Heart left ventricle (tissue), 16 donors: ENCODE measurements around the gene FAT2. TPM values are rescaled to one million over a fixed set of nuclear protein-coding genes. Genes with fewer than 3 reads are reported as not detected.

Experiments
- ATAC-seq, 4 donors: fragments of 200-7000 bp; cut with Tn5 transposase; one replicate each; pipeline ENCODE4 v1.9.1; 2020 to 2022; ENCODE audit warnings: moderate library complexity in 4 of 4, mild to moderate bottlenecking in 3 of 4, moderate number of reproducible peaks in 1 of 4
- DNase-seq, 5 donors: peaks; one replicate each; pipeline ENCODE4 v3.0.0-alpha.2; 2020
- H3K27ac ChIP-seq, 12 donors: fragments of 200-600 bp; sonication (generic) in 4 of 12; one replicate each; pipeline versions ENCODE4 v1.5.0 to v1.8.0; 2016 to 2022; ENCODE audit warnings: mild to moderate bottlenecking in 2 of 12
- H3K27me3 ChIP-seq, 9 donors: fragments of 200-600 bp; sonication (generic) in 2 of 9; one replicate each; pipeline versions ENCODE4 v1.5.1 to v1.8.0; 2016 to 2022; ENCODE audit warnings: mild to moderate bottlenecking in 3 of 9
- H3K36me3 ChIP-seq, 9 donors: fragments of 200-600 bp; sonication (generic) in 2 of 9; one replicate each; pipeline versions ENCODE4 v1.5.0 to v1.8.0; 2018 to 2022; ENCODE audit warnings: mild to moderate bottlenecking in 2 of 9
- H3K4me1 ChIP-seq, 12 donors: fragments of 200-600 bp; sonication (generic) in 4 of 12; one replicate each; pipeline versions ENCODE4 v1.5.0 to v1.8.0; 2016 to 2022; ENCODE audit warnings: mild to moderate bottlenecking in 3 of 12
- H3K4me3 ChIP-seq, 12 donors: fragments of 200-600 bp; sonication (generic) in 4 of 12; one replicate each; pipeline versions ENCODE4 v1.5.0 to v1.8.0; 2017 to 2022; ENCODE audit warnings: mild to moderate bottlenecking in 9 of 12, moderate library complexity in 4 of 12
- H3K9me3 ChIP-seq, 12 donors: fragments of 200-600 bp; sonication (generic) in 4 of 12; one replicate each; pipeline versions ENCODE4 v1.5.0 to v1.8.0; 2016 to 2022; ENCODE audit warnings: mild to moderate bottlenecking in 1 of 12
- CTCF ChIP-seq, 12 donors: fragments of 200-600 bp; sonication (generic) in 4 of 12; IDR thresholded peaks; one replicate each; pipeline versions ENCODE4 v1.5.0 to v1.8.0; 2018 to 2022; ENCODE audit warnings: antibody characterized with exemption in 12 of 12, mild to moderate bottlenecking in 5 of 12
- POLR2A ChIP-seq, 2 donors: fragments of 450-650 bp; IDR thresholded peaks; one replicate each; pipeline ENCODE4 v1.6.1; 2017; ENCODE audit warnings: antibody characterized with exemption in 2 of 2, mild to moderate bottlenecking in 2 of 2, moderate library complexity in 2 of 2
- WGBS, 4 donors: extraction: QIAGEN DNeasy Blood & Tissue Kit in 2 of 4; methylation state at CpG; one replicate each; pipeline versions ENCODE4 v1.1.5 to v1.1.7; 2013 to 2018; 5-methylcytosine and 5-hydroxymethylcytosine counted together
- intact Hi-C, 10 donors: fragments of 100-400 bp; cut with DNase I; formaldehyde crosslinking; loops; one replicate each; pipeline versions ENCODE4 v1.11.1 to v1.14.2; 2022
- polyA plus RNA-seq, 2 donors: library from polyadenylated mRNA; stranded (reverse); fragments of 200-250 nt; gene quantifications; one replicate each; pipeline ENCODE4 v1.2.3, GENCODE V29; 2013
- total RNA-seq, 9 donors: library from RNA; depleted of rRNA in 2 of 9; stranded (reverse); fragments of >200 nt in 2 of 9; fragmentation: NEBNext Ultra II Directional in 3 of 9; extraction: Animal tissue kit (Norgen Biotek cat#: 25700) in 3 of 9; gene quantifications; one replicate each; pipeline versions ENCODE4 v1.1.0 to v1.2.4, GENCODE V29; 2016 to 2023
- donor health status: ischemic (EF 13 %, LVEDD 7.1; RV severe dilation, severe dysfunction).
- donor health status: healthy with polysubstance abuse.
- donor health status: DM: no; HTN: yes; CAD: no.
- donor health status: DM: no; HTN: no; CAD: no.
- donor health status: ischemic (EF 25% LVEDD 6.9; RV normal size, moderate dysfunction).
- donor health status: ischemic (EF 25% LVEDD 5.7; RV mildly dilated, moderate dysfunction).
- donor health status: healthy.
- donor health status: DM: yes; HTN: yes; CAD: no.
- donor health status: ischemic (EF 35%, LVEDD 5.7; RV mildly dilated, moderate dysfunction).
- donor health status: nonischemic (EF 11% LVEDD 7.7; RV severe dilation, severe dysfunction).
- donor health status: DM: yes; HTN: yes; CAD: no.
- donor health status: PGD.
- donor health status: ischemic (EF 29% LVEDD 5.4; RV normal size, mild dysfunction).
- donor health status: nonischemic (EF 23%, LVEDD 6.1; RV moderate dilation, normal function).

The FAT2 gene
- total and polyA plus RNA-seq, 11 donors = 0.01 to 0.18 (median 0.04) TPM; not detected in 3

- intact Hi-C loops = no loop called here
- Histone ChIP-seq H3K27me3 (peaks cover 0 to 5% (median 0%) of the 10 kb centered on the region in 9 donors), H3K36me3 (no peaks in the 10 kb centered on the region), H3K4me1 (peaks cover 0 to 8% (median 0%) of the 10 kb centered on the region in 12 donors), H3K4me3 (no peak overlapping the region), H3K27ac (no peak overlapping the region), H3K9me3 (no peaks in the 10 kb centered on the region)
- TF ChIP-seq POLR2A (IDR thresholded peaks at IDR 0.05) (no peak), CTCF (IDR thresholded peaks at IDR 0.05) (no peak)
- ATAC-seq = peak in 3 of 4 donors; percentile 62 to 69 (median 66)
- WGBS, 4 donors = 37 to 55% (median 49%) methylated on average over 8 of the region's 8 CpGs
- DNase-seq = peak in 1 of 5 donors; percentile 44
Measured at GRCh38 chr5:151569132-151570046, 21.7 kb downstream of the FAT2 start.

DNA sequence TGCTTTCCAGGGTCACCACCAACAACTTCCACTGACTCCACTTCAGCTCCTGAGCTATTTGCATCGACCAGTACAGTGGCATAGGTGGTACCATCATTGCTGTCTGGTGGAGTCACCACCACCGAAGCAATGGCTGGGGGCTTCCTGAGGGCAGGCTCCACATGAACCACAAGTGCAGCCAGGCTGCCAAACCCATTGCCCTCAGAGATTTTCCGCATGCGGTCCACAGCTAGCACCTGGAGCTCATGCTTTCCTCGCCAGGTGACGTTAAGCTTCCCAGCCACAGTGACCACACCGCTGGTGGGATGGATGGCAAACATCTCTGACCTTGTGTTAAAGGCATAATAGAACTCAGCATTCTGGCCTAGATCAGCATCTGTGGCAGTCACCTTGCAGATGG lies 23.1 kb downstream of the FAT2 start:
- Histone ChIP-seq H3K27me3 (no peaks in the 10 kb centered on the region), H3K9me3 (no peaks in the 10 kb centered on the region), H3K4me3 (no peak overlapping the region), H3K27ac (no peak overlapping the region), H3K36me3 (no peaks in the 10 kb centered on the region), H3K4me1 (peaks cover 0 to 8% (median 0%) of the 10 kb centered on the region in 12 donors)
- ATAC-seq (no peak), DNase-seq (no peak)
- WGBS, 4 donors = 78 to 91% (median 84%) methylated on average over 7 of the region's 7 CpGs
- TF ChIP-seq POLR2A (IDR thresholded peaks at IDR 0.05) = no peak
- TF ChIP-seq CTCF (IDR thresholded peaks at IDR 0.05) = no peak
- intact Hi-C loops = no loop called here

- no peak overlapping the region for H3K27ac ChIP-seq
- intact Hi-C loops = no loop called here
- no peak for TF ChIP-seq CTCF (IDR thresholded peaks at IDR 0.05)
- TF ChIP-seq POLR2A (IDR thresholded peaks at IDR 0.05) = no peak
- H3K27me3 ChIP-seq = no peaks in the 10 kb centered on the region
- WGBS, 4 donors = 89 to 93% (median 90%) methylated on average over 11 of the region's 11 CpGs
- no peaks in the 10 kb centered on the region for H3K36me3 ChIP-seq
- no peak for DNase-seq
- peaks cover 0 to 8% (median 0%) of the 10 kb centered on the region in 12 donors for H3K4me1 ChIP-seq
- no peak for ATAC-seq
- no peak overlapping the region for H3K4me3 ChIP-seq
- no peaks in the 10 kb centered on the region for H3K9me3 ChIP-seq
Measured at GRCh38 chr5:151565971-151566370, 25.2 kb downstream of the FAT2 start.

GRCh38 chr5:151562019-151562707 lies 29.0 kb downstream of the FAT2 start:
- Histone ChIP-seq H3K27ac (no peak overlapping the region), H3K36me3 (no peaks in the 10 kb centered on the region), H3K4me1 (no peaks in the 10 kb centered on the region), H3K27me3 (no peaks in the 10 kb centered on the region), H3K9me3 (no peaks in the 10 kb centered on the region), H3K4me3 (no peak overlapping the region)
- no peak for DNase-seq
- intact Hi-C loops = no loop called here
- ATAC-seq = no peak
- 66 to 74% (median 73%) methylated on average over 8 of the region's 8 CpGs for WGBS, 4 donors
- TF ChIP-seq CTCF (IDR thresholded peaks at IDR 0.05) (no peak), POLR2A (IDR thresholded peaks at IDR 0.05) (no peak)
